GM20000 (cell line): ENCODE data around the gene SLC25A25.

Source experiments
- DNase-seq: peaks from one replicate; pipeline ENCODE4 v3.0.0; 2012; ENCODE audit warnings: low spot score
- TF ChIP-seq, protein P1 (sequence below): IDR thresholded peaks from 2 replicates; pipeline ENCODE4 v1.5.1; 2012; ENCODE audit warnings: mild to moderate bottlenecking, control low read depth; ENCODE audit errors: extremely low read depth, missing control alignments

Gene SLC25A25

DNA sequence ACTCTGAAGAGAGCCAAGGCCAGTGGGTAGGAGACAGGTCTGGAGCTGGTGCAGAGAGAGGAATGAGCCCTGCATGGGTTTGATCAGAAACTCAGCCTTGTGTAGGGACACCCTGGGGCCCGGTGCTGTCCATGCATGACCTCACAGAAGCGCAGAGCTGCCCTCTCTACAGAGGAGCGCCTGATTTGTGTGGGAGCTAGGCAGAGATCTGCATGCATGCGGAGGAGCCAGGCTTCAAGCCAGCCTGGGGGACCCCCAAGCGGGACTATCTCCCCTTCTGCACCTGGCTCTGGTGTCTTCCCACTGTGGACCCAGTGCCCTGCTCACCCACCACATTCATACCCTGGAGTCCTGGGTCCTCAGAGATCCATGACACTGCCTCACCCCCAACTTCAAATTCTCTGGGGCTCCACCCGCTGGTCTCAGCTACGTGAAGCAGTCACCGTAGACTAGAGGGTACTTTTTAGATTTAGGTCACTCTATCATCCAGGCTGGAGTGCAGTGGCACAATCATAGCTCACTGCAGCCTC, 78.6 kb downstream of the SLC25A25 start:
- DNase-seq, result no peak
- TF ChIP-seq, protein P1, sequence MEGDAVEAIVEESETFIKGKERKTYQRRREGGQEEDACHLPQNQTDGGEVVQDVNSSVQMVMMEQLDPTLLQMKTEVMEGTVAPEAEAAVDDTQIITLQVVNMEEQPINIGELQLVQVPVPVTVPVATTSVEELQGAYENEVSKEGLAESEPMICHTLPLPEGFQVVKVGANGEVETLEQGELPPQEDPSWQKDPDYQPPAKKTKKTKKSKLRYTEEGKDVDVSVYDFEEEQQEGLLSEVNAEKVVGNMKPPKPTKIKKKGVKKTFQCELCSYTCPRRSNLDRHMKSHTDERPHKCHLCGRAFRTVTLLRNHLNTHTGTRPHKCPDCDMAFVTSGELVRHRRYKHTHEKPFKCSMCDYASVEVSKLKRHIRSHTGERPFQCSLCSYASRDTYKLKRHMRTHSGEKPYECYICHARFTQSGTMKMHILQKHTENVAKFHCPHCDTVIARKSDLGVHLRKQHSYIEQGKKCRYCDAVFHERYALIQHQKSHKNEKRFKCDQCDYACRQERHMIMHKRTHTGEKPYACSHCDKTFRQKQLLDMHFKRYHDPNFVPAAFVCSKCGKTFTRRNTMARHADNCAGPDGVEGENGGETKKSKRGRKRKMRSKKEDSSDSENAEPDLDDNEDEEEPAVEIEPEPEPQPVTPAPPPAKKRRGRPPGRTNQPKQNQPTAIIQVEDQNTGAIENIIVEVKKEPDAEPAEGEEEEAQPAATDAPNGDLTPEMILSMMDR, result no peak

DNA sequence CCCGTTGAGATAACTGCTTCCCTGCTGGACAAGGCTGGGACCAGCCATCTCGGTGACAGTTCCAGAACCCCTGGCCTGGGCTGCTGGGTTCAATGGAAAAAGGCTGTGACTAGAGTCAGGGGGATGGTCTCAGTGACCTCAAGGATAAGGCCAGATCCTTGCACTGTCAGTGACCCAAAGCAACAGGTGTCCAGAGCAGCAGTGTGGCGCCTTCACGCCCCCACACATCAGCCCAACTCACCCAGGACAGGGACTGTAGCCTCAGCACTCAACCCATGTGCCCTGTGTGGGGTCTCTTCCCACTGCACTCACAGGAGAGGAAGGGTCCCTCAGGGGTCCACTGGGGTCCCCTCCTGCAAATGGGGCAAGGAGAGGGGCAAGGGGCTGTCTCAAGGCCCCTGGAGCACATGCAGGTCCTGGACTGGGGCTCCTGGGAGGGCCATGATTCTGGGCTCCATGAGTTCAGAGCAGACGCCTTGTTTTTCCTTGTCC, 80.5 kb downstream of the SLC25A25 start:
- no peak for DNase-seq
- TF ChIP-seq, protein P1, result no peak

DNA sequence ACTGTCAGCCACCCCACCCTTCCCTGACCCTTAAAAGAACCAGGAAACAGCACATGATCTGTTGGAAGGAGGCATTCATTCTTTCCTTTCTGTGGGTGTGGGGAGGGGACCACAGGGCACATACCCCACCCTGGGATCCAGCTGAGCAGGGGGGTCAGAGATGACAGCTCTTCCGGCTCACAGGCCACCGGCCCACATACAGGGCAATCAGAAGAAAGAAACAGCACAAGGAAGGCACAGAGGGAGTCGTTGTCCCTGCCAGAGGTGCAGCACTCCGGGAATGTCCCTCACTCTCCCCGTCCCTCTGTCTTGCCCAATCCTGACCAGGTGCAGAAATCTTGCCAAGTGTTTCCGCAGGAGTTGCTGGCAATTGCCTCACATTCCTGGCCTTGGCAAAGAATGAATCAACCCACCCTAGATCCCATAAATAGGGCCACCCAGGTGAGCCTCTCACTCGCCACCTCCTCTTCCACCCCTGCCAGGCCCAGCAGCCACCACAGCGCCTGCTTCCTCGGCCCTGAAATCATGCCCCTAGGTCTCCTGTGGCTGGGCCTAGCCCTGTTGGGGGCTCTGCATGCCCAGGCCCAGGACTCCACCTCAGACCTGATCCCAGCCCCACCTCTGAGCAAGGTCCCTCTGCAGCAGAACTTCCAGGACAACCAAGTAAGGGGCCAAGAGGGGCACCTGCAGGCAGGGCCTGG, 81.1 kb downstream of the SLC25A25 start, which contains the start of gene LCN2:
TSS of gene LCN2 (plus strand) at position 453 of the 701 bp plus-strand sequence. CDS start at position 526, 73 bp downstream.
- TF ChIP-seq, protein P1, result no peak
- no peak for DNase-seq

DNA sequence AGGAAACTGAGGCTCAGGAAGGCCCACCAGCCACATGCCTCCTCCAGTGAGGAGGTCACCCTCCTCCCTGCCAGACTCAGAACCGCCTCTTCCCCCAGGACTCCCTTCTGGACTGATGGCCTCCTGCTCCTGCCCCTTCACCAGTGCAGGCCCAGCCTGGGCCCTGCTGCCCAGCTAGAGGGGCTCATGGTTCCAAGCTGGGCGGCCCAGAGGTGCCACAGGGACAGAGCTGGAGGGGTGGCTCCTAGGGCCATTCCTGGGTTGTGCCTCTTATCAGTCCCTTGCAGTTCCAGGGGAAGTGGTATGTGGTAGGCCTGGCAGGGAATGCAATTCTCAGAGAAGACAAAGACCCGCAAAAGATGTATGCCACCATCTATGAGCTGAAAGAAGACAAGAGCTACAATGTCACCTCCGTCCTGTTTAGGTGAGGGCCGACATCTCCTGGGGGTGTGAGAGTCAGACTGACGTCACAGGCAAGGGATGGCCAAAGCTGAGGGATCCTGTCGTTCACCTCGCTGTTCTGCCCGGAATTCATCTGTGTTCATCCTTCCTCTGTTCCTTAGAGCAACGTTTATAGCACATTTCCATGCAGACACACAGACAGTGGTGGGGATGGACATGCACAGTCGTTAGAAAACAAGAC, 82.0 kb downstream of the SLC25A25 start:
- DNase-seq, result no peak
- TF ChIP-seq, protein P1, result no peak

DNA sequence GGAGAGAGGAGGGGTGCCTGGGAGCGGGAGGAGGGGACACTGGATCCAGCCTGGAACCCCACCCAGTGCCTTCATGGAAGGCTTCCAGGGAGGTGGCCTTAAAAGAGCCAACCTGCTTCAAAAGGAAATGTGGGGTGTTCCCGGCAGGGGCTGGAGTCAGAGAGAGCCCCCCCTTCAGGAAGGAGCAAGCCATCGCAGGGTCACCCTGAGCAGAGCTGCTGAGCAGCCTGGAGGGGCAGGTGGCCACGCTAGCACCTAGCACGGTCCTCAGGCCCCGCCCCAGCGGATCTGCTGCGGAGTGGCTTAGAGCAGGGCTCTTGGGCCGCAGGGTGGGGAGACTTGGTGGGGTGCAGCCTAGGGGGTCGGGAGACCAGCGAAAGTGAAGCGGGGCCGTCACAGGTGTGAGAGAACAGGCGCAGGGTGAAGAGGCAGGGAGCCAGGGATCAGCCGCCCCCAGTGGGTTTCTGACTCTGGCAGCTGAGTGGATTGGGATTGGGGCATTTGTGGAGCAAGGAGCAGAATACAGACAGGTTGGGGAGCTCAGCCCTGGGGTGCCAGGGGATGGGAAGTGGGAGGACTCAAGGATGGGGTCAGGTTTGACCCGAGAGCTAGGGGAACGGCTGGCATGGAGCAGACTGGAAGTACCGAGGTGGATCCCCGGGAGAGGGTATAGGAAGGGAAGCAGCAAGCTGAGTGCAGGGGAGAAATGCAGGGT, 82.7 kb downstream of the SLC25A25 start:
- no peak for DNase-seq
- TF ChIP-seq, protein P1, result no peak

DNA sequence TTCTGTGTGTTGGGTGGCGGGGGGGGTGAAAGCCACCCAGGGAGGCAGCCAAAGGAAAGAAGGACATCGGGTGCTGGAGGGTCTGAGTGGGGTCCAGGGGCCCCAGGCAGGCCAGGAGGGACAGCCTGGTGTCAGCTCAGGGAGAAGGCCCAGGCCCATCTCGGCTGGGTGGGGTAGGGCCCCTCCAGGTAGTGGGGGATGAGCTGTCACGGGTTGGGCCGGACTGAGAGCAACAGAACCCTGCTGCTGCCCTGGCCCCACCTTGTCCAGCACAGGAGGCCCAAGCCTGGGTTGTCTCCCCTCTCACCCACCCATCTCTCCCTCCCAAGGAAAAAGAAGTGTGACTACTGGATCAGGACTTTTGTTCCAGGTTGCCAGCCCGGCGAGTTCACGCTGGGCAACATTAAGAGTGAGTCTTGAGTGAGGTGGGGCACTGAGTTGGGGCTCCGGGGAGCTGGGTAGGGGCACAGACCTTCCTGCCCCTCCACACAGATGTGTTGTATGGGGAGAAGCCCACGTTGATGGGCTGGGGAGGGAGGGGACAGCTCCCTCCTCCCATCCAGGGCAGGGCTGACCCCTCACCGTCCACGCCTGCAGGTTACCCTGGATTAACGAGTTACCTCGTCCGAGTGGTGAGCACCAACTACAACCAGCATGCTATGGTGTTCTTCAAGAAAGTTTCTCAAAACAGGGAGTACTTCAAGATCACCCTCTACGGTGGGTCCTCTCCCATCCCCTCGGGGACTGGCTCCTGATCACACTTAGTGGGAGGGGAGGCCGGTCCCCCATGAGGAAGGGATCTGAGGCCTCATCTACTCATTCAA, 83.5 kb downstream of the SLC25A25 start:
- no peak for DNase-seq
- TF ChIP-seq, protein P1, result no peak
